Renal pelvis (tissue), 4 donors: Measurements from ENCODE around the gene DPYD. TPM values are rescaled to one million over a fixed set of nuclear protein-coding genes. Genes with fewer than 3 reads are reported as not detected.
"Not testable (repeated sequence)": the region's sequence is repeated elsewhere in the genome, so short reads cannot be mapped to it uniquely, and the experiment has no call there.

Experiments used
- DNase-seq: peaks from one replicate; pipeline ENCODE4 v3.0.0-alpha.2; 2013
- polyA plus RNA-seq, 3 donors: library from polyadenylated mRNA; unstranded; fragments of 120-200 nt; gene quantifications; one replicate each; pipeline ENCODE4 v1.2.1, GENCODE V29; 2013; ENCODE audit not compliant: insufficient read length in 3 of 3

The DPYD gene
- polyA plus RNA-seq, 3 donors: 9.8 to 13.8 (median 12.2) TPM

GRCh38 chr1:97307151-97307550 is 613.7 kb downstream of the DPYD start:
- DNase-seq: no peak

- DNase-seq: no peak
Measured at GRCh38 chr1:97306504-97306903, 614.3 kb downstream of the DPYD start.

- no peak for DNase-seq
Measured at GRCh38 chr1:97304366-97304765, 616.5 kb downstream of the DPYD start.

GRCh38 chr1:97298966-97299365 is 621.9 kb downstream of the DPYD start:
- no peak for DNase-seq

- no peak for DNase-seq
Measured at GRCh38 chr1:97297611-97298010, 623.2 kb downstream of the DPYD start.

- no peak for DNase-seq
Measured at GRCh38 chr1:97281962-97282361, 638.9 kb downstream of the DPYD start.

- DNase-seq: no peak
Measured at GRCh38 chr1:97277891-97278654, 642.8 kb downstream of the DPYD start.

GRCh38 chr1:97271916-97272788 is 648.7 kb downstream of the DPYD start:
- DNase-seq: peak; percentile 21

GRCh38 chr1:97270508-97271307 is 650.1 kb downstream of the DPYD start:
- DNase-seq: no peak

- DNase-seq: no peak
Measured at GRCh38 chr1:97265630-97266029, 655.2 kb downstream of the DPYD start.

GRCh38 chr1:97262842-97263241 is 658.0 kb downstream of the DPYD start:
- DNase-seq: no peak

GRCh38 chr1:97258597-97258996 is 662.2 kb downstream of the DPYD start:
- no peak for DNase-seq

GRCh38 chr1:97254731-97255463 is 665.9 kb downstream of the DPYD start:
- no peak for DNase-seq

GRCh38 chr1:97252925-97253324 is 667.9 kb downstream of the DPYD start:
- no peak for DNase-seq

GRCh38 chr1:97252076-97252475 is 668.8 kb downstream of the DPYD start:
- no peak for DNase-seq

GRCh38 chr1:97247196-97247595 is 673.6 kb downstream of the DPYD start:
- no peak for DNase-seq

- no peak for DNase-seq
Measured at GRCh38 chr1:97245682-97246081, 675.2 kb downstream of the DPYD start.

GRCh38 chr1:97245026-97245425 is 675.8 kb downstream of the DPYD start:
- no peak for DNase-seq

GRCh38 chr1:97243973-97244560 is 676.8 kb downstream of the DPYD start:
- peak; percentile 1 for DNase-seq

- DNase-seq: no peak
Measured at GRCh38 chr1:97238816-97239215, 682.0 kb downstream of the DPYD start.

- not testable (repeated sequence) for DNase-seq
Measured at GRCh38 chr1:97231354-97231753, 689.5 kb downstream of the DPYD start.
